Osteoblast (primary cell): ENCODE measurements around the gene TAF11. TPM values are rescaled to one million over a fixed set of nuclear protein-coding genes. Genes with fewer than 3 reads are reported as not detected.
A peak's percentile ranks its signal among the peaks of the same experiment; 100 is the strongest.

Experiments
- DNase-seq: peaks from one replicate; pipeline ENCODE4 v3.0.0; 2011; ENCODE audit warnings: low spot score, mixed read lengths; ENCODE audit not compliant: insufficient read length; ENCODE audit errors: missing footprints
- H2AFZ ChIP-seq: 2 replicates; pipeline ENCODE4 v1.6.0; 2011; ENCODE audit warnings: mild to moderate bottlenecking, low read length
- H3K27ac ChIP-seq: 2 replicates; pipeline ENCODE4 v1.5.1; 2011; ENCODE audit warnings: mild to moderate bottlenecking, low read depth, low read length, moderate library complexity
- H3K27me3 ChIP-seq: 2 replicates; pipeline ENCODE4 v1.6.0; 2012; ENCODE audit warnings: mild to moderate bottlenecking, control low read depth, inconsistent platforms, low read length, moderate library complexity; ENCODE audit not compliant: insufficient read depth
- H3K36me3 ChIP-seq: 2 replicates; pipeline ENCODE4 v1.5.1; 2011; ENCODE audit warnings: mild to moderate bottlenecking, low read length, control low read depth, moderate library complexity; ENCODE audit not compliant: insufficient read depth
- H3K4me1 ChIP-seq: 2 replicates; pipeline ENCODE4 v1.5.1; 2011; ENCODE audit warnings: mild to moderate bottlenecking, low read length, control low read depth, moderate library complexity; ENCODE audit not compliant: insufficient read depth
- H3K4me2 ChIP-seq: 2 replicates; pipeline ENCODE4 v1.6.0; 2011; ENCODE audit warnings: mild to moderate bottlenecking, low read length; ENCODE audit not compliant: insufficient read depth
- H3K4me3 ChIP-seq: fragments of 200-600 bp; sonication (generic); 3 replicates; pipeline ENCODE4 v1.5.1; 2012; ENCODE audit warnings: mild to moderate bottlenecking, low read length, inconsistent platforms; ENCODE audit not compliant: insufficient read depth
- H3K79me2 ChIP-seq: 2 replicates; pipeline ENCODE4 v1.6.0; 2012; ENCODE audit warnings: mild to moderate bottlenecking, low read length, control low read depth, inconsistent platforms; ENCODE audit not compliant: insufficient read depth
- H3K9me3 ChIP-seq: 2 replicates; pipeline ENCODE4 v1.5.1; 2011; ENCODE audit warnings: low read depth, low read length, control low read depth
- H4K20me1 ChIP-seq: 2 replicates; pipeline ENCODE4 v1.6.0; 2012; ENCODE audit warnings: mild to moderate bottlenecking, low read length, control low read depth; ENCODE audit not compliant: insufficient read depth
- total RNA-seq: library from RNA; depleted of rRNA; stranded (reverse); fragments of >200 nt; gene quantifications from 2 replicates; pipeline ENCODE4 v1.2.3, GENCODE V29; 2012
- TF ChIP-seq, protein P1 (sequence below): IDR thresholded peaks from 2 replicates; pipeline ENCODE4 v1.5.1; 2011; ENCODE audit warnings: mild to moderate bottlenecking, low read depth, low read length, moderate library complexity; ENCODE audit errors: extremely low read depth

The TAF11 gene
- total RNA-seq, 1 donor = 16.6 TPM

DNA sequence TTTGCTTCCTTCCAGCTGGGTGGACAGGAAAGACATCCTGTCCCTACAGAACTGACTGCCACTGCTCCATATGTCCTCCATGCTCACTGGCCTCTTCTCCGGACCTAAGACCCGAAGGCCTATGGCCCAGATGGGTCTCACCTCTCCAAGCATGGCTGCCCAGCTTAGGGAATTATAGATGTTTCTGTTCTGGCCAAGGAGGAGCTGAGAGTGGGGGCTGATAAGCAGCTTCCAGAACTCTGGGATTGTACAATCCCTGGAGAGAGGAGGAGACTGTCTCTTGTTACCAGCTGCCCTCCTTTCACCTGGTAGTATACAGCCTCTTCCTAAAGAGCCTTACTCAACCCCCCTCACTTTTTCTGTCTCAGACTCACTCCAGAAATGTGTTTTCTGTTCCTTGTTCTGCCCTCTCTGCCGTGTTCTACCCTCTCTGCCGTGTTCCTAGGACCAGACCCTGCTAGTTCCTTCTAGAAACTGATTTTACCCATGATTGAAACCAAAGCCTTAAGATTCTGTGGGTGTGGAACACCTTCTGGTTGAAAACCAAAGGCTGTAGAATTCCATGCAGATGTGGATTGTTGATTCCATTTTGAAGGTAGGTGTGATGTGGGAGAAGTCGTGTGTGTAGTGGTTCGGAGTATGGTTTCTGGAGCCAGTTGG lies 29.9 kb upstream of the TAF11 start:
- DNase-seq = no peak
- H3K36me3 ChIP-seq = no peaks in the 10 kb centered on the region
- H3K27me3 ChIP-seq = no peaks in the 10 kb centered on the region
- peaks cover 35% of the 10 kb centered on the region for H3K79me2 ChIP-seq
- peaks cover 16% of the 10 kb centered on the region for H4K20me1 ChIP-seq
- H3K27ac ChIP-seq = no peak overlapping the region
- H3K9me3 ChIP-seq = no peaks in the 10 kb centered on the region
- H3K4me1 ChIP-seq = peaks cover 26% of the 10 kb centered on the region
- no peak overlapping the region for H2AFZ ChIP-seq
- TF ChIP-seq, protein P1, sequence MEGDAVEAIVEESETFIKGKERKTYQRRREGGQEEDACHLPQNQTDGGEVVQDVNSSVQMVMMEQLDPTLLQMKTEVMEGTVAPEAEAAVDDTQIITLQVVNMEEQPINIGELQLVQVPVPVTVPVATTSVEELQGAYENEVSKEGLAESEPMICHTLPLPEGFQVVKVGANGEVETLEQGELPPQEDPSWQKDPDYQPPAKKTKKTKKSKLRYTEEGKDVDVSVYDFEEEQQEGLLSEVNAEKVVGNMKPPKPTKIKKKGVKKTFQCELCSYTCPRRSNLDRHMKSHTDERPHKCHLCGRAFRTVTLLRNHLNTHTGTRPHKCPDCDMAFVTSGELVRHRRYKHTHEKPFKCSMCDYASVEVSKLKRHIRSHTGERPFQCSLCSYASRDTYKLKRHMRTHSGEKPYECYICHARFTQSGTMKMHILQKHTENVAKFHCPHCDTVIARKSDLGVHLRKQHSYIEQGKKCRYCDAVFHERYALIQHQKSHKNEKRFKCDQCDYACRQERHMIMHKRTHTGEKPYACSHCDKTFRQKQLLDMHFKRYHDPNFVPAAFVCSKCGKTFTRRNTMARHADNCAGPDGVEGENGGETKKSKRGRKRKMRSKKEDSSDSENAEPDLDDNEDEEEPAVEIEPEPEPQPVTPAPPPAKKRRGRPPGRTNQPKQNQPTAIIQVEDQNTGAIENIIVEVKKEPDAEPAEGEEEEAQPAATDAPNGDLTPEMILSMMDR = no peak
- H3K4me3 ChIP-seq = no peak overlapping the region
- H3K4me2 ChIP-seq = no peak overlapping the region

DNA sequence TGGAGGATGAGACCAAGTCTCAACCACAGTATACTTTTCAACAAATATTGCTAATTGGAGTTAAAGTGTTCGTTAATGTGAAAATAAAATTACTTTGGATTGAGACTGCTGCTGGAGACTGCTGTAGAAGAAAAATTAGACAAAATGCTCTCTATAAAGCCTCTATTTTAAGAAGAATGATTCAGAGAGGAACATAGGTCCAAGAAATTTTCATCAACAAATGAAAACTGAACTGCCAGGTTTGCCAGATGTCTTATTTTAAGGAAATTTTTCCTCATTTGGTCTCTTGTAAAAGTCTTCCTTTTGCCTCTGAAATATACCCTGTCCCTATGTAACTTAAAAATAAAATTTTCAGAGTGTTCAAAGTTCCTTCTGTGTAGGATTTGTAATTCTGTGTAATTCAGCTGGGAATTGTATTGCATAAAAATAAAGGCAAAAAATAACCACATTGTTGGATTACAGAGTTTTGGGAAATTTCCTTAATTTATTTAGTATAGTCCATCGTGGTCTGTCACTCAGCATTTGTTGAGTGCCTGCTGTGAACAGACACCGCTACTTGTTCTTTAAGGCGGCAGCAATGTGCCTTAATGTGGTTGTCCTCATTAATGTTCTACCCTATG lies 28.6 kb upstream of the TAF11 start:
- peaks cover 27% of the 10 kb centered on the region for H3K4me1 ChIP-seq
- no peak for DNase-seq
- H3K4me3 ChIP-seq = no peak overlapping the region
- H4K20me1 ChIP-seq = peaks cover 28% of the 10 kb centered on the region
- peaks cover 40% of the 10 kb centered on the region for H3K79me2 ChIP-seq
- no peaks in the 10 kb centered on the region for H3K36me3 ChIP-seq
- H2AFZ ChIP-seq = no peak overlapping the region
- TF ChIP-seq, protein P1 = no peak
- H3K27me3 ChIP-seq = no peaks in the 10 kb centered on the region
- H3K4me2 ChIP-seq = no peak overlapping the region
- no peak overlapping the region for H3K27ac ChIP-seq
- no peaks in the 10 kb centered on the region for H3K9me3 ChIP-seq

DNA sequence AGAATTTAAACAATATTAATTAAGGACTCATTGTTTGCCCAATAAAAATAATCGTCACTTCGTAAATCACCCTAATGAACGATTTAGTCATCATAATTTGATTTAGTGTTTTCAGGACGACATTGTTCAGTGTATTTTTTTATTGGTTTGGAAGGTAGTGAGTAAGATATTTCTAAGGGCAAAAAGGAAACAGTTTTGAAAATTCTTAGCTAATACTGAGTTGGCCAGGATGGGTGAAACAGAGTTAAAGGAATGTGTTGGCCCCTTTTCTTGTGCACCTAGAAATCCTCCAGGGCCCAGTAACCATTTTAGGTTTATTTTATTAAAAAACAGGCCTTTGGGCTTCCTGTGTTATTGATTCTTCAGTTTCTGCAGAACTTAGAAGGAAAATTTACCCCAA lies 26.5 kb upstream of the TAF11 start:
- TF ChIP-seq, protein P1 = no peak
- no peaks in the 10 kb centered on the region for H3K9me3 ChIP-seq
- H2AFZ ChIP-seq = peak overlapping the region; percentile 26
- no peak overlapping the region for H3K4me3 ChIP-seq
- DNase-seq = no peak
- peak overlapping the region; percentile 16 for H3K4me2 ChIP-seq
- H4K20me1 ChIP-seq = peaks cover 37% of the 10 kb centered on the region
- H3K36me3 ChIP-seq = no peaks in the 10 kb centered on the region
- H3K4me1 ChIP-seq = peaks cover 25% of the 10 kb centered on the region
- no peak overlapping the region for H3K27ac ChIP-seq
- no peaks in the 10 kb centered on the region for H3K27me3 ChIP-seq
- H3K79me2 ChIP-seq = peaks cover 52% of the 10 kb centered on the region

DNA sequence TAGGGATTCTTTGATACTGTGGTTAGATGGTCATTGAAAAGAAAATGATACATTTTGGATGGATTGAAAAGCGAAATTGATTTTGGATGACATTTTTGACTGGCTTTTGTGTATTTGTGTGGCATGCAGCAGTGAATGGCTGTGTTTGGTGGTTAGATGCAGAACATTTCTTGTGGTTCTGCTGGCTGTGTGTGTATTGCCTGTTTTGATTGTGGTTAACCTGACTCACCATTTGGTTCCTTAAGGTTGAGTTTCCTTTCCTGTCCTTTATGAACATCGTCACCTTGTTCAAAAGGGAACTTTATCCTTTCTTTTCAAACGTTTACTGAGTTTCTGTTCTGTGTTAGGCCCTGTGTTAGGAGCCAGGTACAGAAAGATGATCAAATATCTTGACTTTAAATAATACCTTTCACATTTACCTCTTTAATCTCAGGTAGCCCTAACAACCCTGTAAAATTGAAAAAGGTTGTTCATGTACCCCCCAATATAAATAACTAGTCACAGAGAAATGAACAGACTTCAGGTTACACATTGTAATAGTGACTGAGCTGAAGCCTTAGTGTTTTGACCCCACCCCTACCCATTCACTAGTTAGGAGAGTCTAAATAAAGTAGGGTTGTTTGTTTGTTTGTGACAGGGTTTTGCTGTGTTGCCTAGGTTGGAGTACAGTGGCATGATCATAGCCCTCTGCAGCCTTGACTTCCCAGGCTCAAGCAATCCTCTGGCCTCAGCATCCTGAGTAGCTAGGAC lies 25.0 kb upstream of the TAF11 start:
- Histone ChIP-seq H3K36me3 (no peaks in the 10 kb centered on the region), H3K9me3 (no peaks in the 10 kb centered on the region), H3K4me1 (peaks cover 24% of the 10 kb centered on the region), H2AFZ (no peak overlapping the region), H3K27ac (no peak overlapping the region), H3K4me3 (no peak overlapping the region), H3K4me2 (peak overlapping the region; percentile 67), H3K27me3 (no peaks in the 10 kb centered on the region), H3K79me2 (peaks cover 55% of the 10 kb centered on the region), H4K20me1 (peaks cover 45% of the 10 kb centered on the region)
- peak; percentile 91 for DNase-seq
- TF ChIP-seq, protein P1 = no peak
